Amniotic epithelial cell (primary cell): Measurements from ENCODE around the gene SSNA1.

Source experiments
- DNase-seq: peaks from one replicate; pipeline ENCODE4 v3.0.0-alpha.2; 2010; ENCODE audit warnings: low read depth

SSNA1 gene

DNA sequence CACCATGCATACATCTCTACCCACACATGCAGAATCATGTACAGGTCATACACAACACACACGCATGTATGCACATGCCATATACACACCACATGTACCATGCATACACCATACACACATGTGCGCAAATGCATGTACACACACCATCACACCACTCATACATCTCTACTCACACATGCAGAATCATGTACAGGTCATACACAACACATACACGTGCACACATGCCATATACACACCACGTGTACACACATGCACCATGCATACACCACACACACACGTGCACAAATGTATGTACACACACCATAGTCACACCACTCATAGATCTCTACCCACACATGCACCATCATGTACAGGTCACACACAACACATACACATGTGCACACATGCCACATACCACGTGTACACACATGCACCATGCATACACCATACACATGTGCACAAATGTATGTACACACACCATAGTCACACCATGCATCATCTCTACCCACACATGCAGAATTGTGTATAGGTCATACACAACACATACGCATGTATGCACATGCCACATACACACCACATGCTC is 35.6 kb upstream of the SSNA1 start:
- no peak for DNase-seq

DNA sequence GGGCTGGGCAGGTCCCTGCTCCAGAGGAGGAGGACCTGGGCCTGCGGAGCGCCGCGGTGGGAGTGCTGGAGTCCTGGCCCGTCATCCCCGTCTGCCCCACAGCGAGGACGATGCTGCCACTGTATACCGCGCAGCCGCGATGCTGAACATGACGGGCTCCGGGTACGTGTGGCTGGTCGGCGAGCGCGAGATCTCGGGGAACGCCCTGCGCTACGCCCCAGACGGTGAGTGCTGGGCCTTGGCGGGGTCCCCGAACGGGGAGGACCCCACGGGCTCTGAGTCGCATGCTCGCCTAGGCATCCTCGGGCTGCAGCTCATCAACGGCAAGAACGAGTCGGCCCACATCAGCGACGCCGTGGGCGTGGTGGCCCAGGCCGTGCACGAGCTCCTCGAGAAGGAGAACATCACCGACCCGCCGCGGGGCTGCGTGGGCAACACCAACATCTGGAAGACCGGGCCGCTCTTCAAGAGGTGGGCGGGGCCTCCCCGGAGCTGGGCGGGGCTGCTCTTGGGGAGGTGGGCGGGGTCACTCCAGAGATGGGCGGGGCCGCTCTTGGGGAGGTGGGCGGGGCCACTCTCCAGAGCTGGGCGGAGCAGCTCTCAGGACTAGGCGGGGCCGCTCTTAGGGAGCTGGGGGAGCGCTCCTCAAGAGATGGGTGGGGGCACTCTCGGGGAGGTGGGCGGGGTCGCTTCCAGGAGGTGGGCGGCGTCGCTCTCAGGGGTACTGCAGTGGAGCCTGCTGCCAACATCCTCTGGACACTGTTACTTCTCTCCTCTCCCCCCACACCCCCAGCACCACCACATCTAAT is 31.7 kb upstream of the SSNA1 start:
- DNase-seq = peak; percentile 23

DNA sequence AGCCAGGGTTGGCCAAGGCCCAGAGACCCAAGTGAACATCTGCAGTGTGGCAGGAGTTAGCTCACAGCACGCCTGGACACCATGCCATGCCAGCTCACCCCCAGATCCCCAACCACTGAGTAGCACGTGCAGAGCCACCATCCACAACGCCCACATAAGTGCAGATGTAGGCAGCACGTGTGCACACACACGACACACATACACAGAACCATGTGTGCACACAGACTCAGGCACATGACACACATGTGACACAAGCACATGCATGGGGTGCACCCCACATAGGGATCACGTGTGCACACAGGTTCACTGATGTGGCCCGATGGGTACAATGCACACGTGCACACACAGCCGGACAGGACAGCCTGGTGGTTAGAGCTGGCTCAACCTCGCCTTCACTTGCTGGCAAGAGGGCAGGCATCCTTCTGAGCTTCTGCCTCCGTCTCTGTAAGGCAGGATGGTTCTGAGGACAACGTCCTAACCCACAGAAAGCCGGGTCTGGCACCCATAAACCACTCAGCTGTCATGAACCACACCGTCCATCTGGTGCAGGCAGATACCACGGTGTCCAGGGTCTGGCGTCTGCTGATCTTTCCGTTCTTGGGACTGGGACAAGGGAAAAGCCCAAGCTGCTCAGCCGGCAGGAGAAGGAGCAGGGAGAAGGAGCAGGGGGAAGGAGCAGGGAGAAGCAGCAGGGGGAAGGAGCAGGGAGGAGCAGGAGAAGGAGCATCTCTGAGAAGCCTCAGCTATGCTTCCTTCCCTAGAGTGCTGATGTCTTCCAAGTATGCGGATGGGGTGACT is 30.7 kb upstream of the SSNA1 start:
- DNase-seq = no peak

DNA sequence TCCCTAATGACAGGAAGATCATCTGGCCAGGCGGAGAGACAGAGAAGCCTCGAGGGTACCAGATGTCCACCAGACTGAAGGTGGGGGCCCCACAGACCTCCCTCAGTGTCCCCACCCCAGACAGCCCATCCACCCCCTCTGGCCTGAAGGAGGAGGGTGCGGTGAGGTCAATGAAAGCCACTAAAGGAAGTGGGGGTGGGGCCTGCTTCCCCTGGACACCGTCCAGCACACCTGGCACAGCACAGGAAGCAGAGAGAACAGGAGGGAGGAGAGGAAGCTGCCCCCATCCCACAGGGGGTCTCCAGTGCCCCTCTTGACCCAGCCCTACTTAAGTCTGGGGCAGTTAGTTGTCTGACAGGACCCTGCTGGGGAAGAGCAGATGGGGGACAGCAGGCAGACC is 29.9 kb upstream of the SSNA1 start:
- DNase-seq = no peak

DNA sequence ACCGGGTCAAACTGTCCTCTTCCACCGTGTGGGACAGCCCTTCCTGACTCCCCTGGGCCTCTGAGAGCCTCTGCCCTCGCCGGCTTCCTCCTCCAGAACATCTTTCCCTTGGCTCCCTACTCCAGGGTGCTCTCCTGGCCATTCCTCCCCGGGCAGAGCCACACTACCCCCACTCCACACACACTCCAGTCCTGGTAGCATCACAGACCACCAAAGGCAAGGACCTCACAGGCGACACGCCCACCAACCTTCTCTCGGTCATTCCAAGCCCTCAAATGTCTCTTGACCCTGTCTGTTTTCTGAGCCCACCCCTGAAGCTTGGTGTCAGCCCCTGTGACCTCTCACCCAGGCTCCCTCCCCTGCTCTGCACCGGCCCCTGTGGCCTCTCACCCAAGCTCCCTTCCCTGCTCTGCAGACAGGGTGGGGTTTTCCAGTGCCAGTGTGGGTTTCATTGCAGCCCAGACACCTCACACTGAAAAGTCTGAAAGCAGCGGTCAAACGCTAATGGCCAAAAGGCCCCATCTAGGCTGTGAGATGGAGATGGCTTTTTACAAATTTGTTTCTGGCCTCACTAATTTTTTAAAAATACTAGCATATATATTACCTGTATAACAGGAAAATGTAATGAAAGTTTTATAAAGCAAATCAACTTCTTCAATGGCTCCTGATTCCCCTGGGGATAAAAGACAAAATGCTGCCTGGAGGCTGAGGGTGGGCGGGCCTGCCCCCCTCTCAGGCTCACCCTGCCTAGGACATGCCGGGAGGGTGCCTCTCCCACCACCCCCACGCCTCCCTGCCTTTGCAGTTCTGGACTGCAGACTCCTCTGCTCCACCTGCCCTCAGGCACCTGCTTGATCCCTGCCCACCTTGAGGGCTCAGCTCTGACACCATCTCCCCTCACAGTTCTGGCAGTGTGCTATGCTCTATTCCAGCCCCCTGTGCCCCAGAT is 29.1 kb upstream of the SSNA1 start:
- DNase-seq = no peak

DNA sequence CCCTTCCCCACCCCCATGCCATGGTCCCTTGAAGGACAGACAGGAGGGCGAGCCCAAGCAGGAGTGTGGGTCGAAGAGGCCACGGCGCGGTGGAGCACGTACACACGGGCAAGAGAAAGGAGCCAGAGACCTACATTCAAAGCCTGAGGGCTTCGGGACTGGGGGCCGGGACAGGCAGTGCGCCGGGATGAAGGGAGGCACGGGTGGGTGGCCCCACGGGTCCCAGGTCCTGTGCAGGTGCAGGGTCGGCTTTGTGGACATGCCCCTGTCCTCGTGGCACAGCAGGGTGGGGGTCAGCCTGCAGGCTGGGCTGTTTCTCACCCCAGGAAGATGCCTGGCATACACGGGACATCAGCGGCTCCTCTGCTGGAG is 28.4 kb upstream of the SSNA1 start:
- DNase-seq = no peak

DNA sequence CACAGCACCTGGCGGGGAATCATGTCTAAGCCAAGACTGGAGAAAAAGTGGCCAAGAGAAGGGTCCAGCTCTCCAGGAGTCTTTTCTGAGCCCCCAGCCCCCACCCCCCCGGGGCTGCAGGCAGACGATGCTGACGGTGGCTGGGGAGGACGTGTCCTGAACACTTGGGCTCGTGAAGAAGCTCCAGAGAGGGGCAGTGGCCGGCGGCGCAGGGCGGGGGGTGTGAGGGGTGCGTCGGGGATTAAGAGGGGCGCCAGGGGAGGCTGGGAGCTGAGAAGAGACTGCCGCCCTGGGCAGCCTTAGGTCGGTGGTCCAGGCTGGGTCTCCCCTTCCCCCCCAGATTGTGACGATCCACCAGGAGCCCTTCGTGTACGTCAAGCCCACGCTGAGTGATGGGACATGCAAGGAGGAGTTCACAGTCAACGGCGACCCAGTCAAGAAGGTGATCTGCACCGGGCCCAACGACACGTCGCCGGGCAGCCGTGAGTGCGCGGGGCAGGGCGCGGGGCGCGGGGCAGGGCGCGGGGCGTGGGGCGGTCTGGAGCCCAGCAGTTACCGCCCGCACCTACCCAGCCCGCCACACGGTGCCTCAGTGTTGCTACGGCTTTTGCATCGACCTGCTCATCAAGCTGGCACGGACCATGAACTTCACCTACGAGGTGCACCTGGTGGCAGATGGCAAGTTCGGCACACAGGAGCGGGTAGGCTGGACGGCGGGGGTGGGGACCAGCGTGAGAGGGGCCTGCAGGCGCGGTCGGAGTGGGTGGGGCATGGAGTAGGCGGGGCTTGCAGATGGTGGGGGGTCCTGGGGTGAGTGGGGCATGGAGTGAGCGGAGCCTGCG is 27.5 kb upstream of the SSNA1 start:
- no peak for DNase-seq

DNA sequence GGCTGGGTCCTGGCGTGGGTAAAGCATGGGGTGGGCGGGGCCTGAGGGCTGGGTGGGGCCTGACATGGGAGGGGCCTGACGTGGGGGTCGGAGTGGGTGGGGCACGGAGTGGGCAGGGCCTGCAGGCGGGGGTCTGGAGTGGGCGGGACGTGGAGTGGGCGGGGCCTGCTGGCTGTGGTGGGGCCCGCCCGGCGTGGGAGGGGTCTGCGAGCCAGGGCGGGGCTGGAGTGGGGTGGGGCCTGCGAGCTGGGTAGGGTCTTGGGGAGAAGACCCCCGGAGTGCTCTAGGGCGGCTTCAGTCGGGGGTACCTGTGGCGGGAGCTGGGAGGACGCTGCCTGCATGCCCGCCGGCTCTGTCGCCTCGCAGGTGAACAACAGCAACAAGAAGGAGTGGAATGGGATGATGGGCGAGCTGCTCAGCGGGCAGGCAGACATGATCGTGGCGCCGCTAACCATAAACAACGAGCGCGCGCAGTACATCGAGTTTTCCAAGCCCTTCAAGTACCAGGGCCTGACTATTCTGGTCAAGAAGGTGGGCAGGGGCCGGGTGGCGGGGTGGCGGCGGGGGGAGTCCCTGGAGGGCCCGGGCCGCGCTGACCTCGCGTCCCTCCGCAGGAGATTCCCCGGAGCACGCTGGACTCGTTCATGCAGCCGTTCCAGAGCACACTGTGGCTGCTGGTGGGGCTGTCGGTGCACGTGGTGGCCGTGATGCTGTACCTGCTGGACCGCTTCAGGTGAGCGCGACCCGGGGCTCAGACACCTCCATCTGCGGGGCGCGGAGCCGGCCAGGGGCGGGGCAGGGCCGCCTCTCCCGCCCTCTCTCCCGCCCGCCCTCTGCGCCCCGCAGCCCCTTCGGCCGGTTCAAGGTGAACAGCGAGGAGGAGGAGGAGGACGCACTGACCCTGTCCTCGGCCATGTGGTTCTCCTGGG is 26.7 kb upstream of the SSNA1 start:
- DNase-seq = no peak

DNA sequence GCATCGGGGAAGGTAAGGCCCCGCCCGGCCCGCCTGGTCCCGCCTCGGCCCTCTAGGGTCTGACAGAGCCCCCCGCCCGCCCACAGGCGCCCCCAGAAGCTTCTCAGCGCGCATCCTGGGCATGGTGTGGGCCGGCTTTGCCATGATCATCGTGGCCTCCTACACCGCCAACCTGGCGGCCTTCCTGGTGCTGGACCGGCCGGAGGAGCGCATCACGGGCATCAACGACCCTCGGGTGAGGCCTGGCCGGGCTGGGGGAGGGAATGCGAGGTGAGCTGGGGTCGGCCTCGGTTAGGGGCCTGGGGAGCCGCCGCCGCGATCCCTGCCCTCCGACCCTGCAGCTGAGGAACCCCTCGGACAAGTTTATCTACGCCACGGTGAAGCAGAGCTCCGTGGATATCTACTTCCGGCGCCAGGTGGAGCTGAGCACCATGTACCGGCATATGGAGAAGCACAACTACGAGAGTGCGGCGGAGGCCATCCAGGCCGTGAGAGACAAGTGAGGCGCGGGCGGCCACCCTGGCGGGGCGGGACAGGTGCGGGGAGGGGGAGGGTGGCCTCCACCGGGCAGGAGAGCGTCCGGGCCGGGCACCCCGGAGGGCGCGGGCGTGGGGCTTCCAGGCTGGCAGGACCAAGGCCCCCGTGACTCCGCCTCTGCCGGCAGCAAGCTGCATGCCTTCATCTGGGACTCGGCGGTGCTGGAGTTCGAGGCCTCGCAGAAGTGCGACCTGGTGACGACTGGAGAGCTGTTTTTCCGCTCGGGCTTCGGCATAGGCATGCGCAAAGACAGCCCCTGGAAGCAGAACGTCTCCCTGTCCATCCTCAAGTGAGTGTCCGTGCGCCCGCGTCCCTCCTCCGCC is 25.7 kb upstream of the SSNA1 start:
- DNase-seq = peak; percentile 17

DNA sequence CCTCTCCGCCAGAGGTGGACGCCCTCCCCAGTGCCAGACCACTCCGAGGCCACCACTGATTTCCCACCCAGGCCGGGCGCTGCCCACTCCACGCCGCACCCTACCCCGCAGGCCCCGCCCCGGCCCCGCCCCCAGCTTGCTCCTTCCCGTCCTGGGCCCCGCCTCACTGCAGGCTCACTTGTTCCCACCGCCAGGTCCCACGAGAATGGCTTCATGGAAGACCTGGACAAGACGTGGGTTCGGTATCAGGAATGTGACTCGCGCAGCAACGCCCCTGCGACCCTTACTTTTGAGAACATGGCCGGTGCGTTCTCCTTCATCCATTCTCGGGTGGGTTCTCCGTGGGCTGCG is 25.1 kb upstream of the SSNA1 start:
- DNase-seq = no peak

DNA sequence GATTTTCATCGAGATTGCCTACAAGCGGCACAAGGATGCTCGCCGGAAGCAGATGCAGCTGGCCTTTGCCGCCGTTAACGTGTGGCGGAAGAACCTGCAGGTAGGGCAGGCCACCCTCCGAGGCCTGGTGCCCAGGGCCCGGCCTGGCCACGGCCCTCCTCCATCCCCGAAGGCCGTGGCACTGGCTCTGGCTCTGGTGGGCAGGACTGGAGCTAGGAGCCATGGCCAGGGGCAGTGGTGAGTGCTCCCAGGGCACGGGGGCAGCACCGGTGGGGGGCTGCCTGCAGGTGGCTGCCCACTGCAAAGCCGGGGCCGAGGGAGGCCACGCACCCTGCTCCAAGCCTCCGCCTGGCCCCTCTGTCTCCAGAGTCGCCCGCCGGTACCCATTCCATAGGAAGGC is 24.7 kb upstream of the SSNA1 start:
- DNase-seq = no peak

DNA sequence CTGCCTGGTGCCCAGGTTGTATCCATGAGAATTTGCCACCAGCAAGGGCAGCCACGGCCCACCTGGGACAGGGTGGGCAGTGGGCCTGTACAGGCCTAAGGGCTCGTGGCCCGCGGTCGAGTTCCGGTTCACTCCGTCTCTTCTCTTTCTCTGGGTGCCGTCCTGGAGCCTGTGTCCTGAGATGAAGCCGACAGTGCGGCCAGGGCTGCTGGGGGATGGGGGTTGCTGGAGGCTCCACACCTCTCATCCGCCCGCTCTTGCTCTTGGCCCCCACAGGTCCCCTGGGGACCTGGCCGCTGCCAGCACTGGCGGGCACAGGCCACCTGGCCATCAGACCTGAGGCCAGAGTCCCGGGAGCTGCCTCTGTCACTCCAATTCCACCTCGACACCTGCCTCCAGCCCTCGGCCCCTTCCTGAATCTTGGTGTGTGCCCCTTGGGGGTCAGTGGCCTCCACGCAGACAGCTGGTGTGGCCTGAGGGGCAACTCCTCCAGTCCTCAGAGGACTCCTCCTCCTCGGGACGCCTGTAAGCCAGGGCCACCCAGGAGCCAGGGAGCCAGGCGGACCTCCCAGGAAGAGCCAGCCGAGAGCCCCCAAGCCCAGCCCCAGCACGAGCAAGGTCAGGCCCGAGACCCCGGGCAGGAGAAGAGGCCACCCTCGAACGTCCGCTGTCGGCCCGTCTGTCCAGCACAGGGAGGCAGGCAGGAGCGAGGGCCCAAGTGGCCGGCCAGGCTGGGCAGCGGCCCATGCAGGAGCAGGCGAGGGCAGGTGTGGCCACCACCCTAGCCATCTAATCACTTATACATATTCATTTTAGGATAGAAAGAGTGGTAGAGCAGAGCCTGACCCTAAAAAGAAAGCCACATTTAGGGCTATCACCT is 23.9 kb upstream of the SSNA1 start:
- DNase-seq = no peak

DNA sequence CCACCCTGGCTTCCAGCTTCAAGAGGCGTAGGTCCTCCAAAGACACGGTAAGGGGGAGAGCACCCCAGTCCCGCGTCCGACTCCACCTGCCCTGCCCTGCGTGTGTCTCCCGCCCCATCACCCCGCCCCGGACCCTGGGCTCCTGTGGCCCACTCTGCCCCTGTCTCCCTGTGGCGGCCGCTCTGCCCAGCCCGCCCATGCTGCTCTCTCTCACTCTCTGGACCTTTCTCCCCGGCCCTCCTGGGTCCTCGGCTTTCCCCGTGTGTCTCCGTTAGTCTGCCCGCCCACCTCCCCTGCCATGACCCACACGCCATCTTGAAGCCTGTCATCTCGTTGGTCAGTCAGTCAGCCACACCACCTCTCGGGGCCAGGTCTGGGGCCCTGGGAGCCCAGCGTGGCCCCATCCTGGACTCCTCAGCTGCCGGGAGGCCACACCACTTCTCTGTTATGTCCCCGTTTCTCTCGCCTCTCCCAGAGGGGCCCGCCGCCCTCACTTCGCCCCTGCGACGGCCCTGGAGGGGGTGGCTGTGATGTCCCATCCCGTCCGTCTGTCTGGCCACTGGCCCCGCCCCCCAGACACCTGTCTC is 23.1 kb upstream of the SSNA1 start:
- no peak for DNase-seq

DNA sequence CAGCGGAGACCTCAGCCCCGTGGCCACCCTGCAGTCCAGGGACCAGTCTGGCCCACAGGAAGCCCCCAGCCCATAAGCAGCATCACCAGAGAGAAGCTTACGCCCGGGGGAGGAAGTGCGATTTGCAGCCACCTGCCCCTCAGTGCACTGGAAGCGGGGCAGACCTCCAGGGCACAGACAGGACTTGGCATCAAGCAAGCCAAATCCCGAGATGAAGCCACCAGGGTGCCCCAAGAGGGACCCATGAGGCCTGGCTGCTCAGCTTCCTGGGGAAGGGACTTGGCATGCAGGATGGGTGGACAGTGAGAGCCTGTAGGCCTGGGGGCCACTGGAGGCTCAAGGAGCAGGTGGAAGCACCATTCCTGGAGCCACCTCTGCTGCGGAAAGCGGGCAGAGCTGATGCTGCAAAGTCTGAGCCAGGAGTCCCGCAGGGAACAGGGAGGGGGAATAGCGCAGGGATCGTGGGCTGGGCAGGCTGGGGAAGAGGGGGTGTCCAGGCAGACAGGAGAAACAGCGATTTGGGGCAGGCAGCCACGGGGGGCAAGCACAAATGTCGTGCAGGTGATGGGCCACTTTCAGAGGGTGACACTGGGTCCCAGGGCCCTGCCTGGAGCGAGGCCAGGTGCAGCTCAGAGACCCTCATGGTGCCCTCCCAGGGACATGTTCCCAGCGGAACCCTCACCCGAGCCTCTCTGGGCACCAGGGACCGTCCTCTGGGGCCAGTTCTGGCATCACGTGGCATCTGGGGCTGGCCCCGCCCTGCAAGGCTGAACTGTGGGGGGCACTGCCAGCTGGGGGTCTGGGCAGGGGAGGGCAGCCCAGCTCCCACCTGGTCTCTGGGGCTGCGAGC is 21.9 kb upstream of the SSNA1 start:
- DNase-seq = no peak

DNA sequence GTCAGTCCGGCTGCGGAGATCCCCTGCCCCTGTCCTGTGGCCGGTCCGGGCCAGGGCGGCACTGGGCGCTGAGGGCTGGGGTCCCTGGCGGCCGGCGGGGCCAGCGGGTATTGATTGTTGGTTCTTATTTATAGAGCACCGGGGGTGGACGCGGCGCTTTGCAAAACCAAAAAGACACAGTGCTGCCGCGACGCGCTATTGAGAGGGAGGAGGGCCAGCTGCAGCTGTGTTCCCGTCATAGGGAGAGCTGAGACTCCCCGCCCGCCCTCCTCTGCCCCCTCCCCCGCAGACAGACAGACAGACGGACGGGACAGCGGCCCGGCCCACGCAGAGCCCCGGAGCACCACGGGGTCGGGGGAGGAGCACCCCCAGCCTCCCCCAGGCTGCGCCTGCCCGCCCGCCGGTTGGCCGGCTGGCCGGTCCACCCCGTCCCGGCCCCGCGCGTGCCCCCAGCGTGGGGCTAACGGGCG is 21.2 kb upstream of the SSNA1 start:
- DNase-seq = no peak

DNA sequence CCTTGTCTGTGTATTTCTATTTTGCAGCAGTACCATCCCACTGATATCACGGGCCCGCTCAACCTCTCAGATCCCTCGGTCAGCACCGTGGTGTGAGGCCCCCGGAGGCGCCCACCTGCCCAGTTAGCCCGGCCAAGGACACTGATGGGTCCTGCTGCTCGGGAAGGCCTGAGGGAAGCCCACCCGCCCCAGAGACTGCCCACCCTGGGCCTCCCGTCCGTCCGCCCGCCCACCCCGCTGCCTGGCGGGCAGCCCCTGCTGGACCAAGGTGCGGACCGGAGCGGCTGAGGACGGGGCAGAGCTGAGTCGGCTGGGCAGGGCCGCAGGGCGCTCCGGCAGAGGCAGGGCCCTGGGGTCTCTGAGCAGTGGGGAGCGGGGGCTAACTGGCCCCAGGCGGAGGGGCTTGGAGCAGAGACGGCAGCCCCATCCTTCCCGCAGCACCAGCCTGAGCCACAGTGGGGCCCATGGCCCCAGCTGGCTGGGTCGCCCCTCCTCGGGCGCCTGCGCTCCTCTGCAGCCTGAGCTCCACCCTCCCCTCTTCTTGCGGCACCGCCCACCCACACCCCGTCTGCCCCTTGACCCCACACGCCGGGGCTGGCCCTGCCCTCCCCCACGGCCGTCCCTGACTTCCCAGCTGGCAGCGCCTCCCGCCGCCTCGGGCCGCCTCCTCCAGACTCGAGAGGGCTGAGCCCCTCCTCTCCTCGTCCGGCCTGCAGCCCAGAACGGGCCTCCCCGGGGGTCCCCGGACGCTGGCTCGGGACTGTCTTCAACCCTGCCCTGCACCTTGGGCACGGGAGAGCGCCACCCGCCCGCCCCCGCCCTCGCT is 20.5 kb upstream of the SSNA1 start:
- no peak for DNase-seq
